ENCODE data around the gene ELOVL5.
A peak's percentile ranks its signal among the peaks of the same experiment; 100 is the strongest.

The ELOVL5 gene

DNA sequence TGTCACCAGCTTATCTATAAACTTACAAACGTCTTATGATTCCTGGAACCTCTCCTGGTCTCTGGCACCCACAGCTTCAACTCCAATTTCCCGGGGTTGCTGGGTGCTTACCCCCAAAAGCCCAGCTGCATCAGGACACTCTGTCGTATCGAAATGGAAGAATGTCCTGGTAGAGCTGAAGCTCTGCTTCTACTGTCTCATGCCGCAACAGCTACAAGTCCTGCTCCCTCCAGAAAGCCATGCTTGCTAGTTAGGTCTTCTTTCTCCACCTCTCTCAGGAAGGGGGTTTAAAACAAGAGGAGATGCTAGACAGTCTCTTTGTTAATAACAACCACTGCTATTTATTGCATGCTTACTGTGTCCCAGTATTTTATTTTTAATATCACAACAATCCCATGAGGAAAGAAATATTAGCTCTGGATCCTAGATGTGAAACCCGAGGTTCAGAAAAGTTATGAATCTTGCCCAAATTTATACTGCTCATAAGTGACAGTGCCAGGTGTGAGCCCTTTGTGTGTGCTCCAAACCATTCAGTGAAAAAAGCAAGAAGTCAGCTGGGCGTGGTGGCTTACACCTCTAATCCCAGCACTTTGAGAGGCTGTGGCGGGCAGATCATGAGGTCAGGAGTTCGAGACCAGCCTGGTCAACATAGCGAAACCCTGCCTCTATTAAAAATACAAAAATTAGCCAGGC lies 117.8 kb downstream of the ELOVL5 start:
- Histone ChIP-seq H3K4me3 (ENCODE audit: low read length) (peak overlapping the region; percentile 1; the same call in 1 of the 2 replicates), H3K27ac (ENCODE audit: low read length) (peak overlapping the region; percentile 41; the same call in 1 of the 2 replicates), H3K4me1 (ENCODE audit: low read length) (peaks cover 35% of the 10 kb centered on the region)

DNA sequence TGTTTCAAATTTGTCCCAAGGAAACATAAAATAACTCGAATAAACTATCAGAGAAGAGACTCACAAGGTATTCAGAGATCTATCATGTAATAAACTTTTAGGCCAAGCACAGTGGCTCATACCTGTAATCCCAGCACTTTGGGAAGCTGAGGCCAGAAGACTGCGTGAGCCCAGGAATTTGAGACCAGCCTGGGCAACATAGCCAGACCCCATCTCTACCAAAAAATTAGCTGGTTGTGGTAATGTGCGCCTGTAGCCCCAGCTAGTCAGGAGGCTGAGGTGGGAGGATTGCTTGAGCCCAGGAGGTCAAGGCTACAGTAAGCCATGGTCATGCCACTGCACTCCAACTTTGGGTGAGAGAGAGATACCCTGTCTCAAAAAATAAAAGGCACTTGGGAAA lies 120.9 kb downstream of the ELOVL5 start:
- H3K36me3 ChIP-seq (replicated peaks; ENCODE audit: low read depth, low read length) = no peaks in the 10 kb centered on the region
- H2AFZ ChIP-seq (ENCODE audit: low read depth, low read length) = no peak overlapping the region
- H3K4me3 ChIP-seq (ENCODE audit: low read length) = no peak overlapping the region
- no peak overlapping the region for H3K4me2 ChIP-seq (ENCODE audit: low read length)
- H4K20me1 ChIP-seq (ENCODE audit: insufficient read depth, low read length) = no peaks in the 10 kb centered on the region; the same call in 1 of the 2 replicates
- peaks cover 25% of the 10 kb centered on the region for H3K4me1 ChIP-seq (ENCODE audit: low read length)
- H3K79me2 ChIP-seq (ENCODE audit: low read length) = no peaks in the 10 kb centered on the region
- no peak overlapping the region for H3K27ac ChIP-seq (ENCODE audit: low read length)
- H3K27me3 ChIP-seq (ENCODE audit: low read depth, low read length) = peaks cover 30% of the 10 kb centered on the region
- H3K9ac ChIP-seq (ENCODE audit: low read length) = no peak overlapping the region
- TF ChIP-seq, protein P1, sequence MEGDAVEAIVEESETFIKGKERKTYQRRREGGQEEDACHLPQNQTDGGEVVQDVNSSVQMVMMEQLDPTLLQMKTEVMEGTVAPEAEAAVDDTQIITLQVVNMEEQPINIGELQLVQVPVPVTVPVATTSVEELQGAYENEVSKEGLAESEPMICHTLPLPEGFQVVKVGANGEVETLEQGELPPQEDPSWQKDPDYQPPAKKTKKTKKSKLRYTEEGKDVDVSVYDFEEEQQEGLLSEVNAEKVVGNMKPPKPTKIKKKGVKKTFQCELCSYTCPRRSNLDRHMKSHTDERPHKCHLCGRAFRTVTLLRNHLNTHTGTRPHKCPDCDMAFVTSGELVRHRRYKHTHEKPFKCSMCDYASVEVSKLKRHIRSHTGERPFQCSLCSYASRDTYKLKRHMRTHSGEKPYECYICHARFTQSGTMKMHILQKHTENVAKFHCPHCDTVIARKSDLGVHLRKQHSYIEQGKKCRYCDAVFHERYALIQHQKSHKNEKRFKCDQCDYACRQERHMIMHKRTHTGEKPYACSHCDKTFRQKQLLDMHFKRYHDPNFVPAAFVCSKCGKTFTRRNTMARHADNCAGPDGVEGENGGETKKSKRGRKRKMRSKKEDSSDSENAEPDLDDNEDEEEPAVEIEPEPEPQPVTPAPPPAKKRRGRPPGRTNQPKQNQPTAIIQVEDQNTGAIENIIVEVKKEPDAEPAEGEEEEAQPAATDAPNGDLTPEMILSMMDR (IDR thresholded peaks at IDR 0.05; ENCODE audit: low read depth, low read length) = no peak
- TF ChIP-seq EZH2phosphoT487 (IDR thresholded peaks at IDR 0.05; ENCODE audit: low read depth) = no peak
- H3K9me3 ChIP-seq (ENCODE audit: insufficient read depth, low read length) = no peaks in the 10 kb centered on the region

More for the DNA sequence above, 117.8 kb downstream of the ELOVL5 start:
- no peak for TF ChIP-seq EZH2phosphoT487 (IDR thresholded peaks at IDR 0.05; ENCODE audit: low read depth)
- TF ChIP-seq, protein P1 (IDR thresholded peaks at IDR 0.05; ENCODE audit: low read depth, low read length) = no peak
- Histone ChIP-seq H3K27me3 (ENCODE audit: low read depth, low read length) (peaks cover 44% of the 10 kb centered on the region), H3K4me2 (ENCODE audit: low read length) (peak overlapping the region; percentile 65), H2AFZ (ENCODE audit: low read depth, low read length) (no peak overlapping the region), H3K9ac (ENCODE audit: low read length) (no peak overlapping the region), H3K9me3 (ENCODE audit: insufficient read depth, low read length) (no peaks in the 10 kb centered on the region), H3K36me3 (replicated peaks; ENCODE audit: low read depth, low read length) (no peaks in the 10 kb centered on the region), H3K79me2 (ENCODE audit: low read length) (no peaks in the 10 kb centered on the region), H4K20me1 (ENCODE audit: insufficient read depth, low read length) (no peaks in the 10 kb centered on the region; the same call in 1 of the 2 replicates)

DNA sequence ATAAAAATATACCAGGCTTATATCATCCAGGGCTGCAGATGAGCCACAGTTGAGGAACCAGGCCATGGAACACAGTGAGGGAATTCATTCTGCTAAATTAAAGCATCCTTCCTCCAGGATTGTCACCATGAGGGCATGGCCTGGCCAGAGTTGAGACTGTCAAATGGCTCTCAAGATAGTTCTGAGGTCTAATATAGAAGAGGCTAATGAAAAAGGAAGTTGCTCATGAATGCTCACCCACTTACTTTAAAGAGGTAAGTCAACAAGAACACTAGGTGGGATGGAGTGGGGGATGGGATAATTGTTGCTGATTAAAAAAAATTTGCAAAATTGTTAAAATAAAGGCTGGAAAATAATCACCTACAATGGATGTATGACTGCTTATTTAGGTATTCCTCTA lies 128.1 kb downstream of the ELOVL5 start:
- Histone ChIP-seq H3K36me3 (replicated peaks; ENCODE audit: low read depth, low read length) (peaks cover 4% of the 10 kb centered on the region), H4K20me1 (ENCODE audit: insufficient read depth, low read length) (no peaks in the 10 kb centered on the region), H3K4me1 (ENCODE audit: low read length) (peaks cover 9% of the 10 kb centered on the region), H3K79me2 (ENCODE audit: low read length) (no peaks in the 10 kb centered on the region), H3K9ac (ENCODE audit: low read length) (no peak overlapping the region), H3K4me3 (ENCODE audit: low read length) (no peak overlapping the region), H3K27ac (ENCODE audit: low read length) (no peak overlapping the region), H3K4me2 (ENCODE audit: low read length) (no peak overlapping the region), H2AFZ (ENCODE audit: low read depth, low read length) (no peak overlapping the region), H3K9me3 (ENCODE audit: insufficient read depth, low read length) (no peaks in the 10 kb centered on the region), H3K27me3 (ENCODE audit: low read depth, low read length) (0 out of 2 replicates have a peak, but pooled peaks cover 5% of the 10 kb centered on the region)
- TF ChIP-seq EZH2phosphoT487 (IDR thresholded peaks at IDR 0.05; ENCODE audit: low read depth) = no peak
- TF ChIP-seq, protein P1 (IDR thresholded peaks at IDR 0.05; ENCODE audit: low read depth, low read length) = no peak

Measured in OCI-LY3 (cell line).